Endometrial microvascular endothelial cells (primary cell): ENCODE results near the gene ACOX3. TPM values are rescaled to one million over a fixed set of nuclear protein-coding genes. Genes with fewer than 3 reads are reported as not detected.
"Not testable (repeated sequence)": the region's sequence is repeated elsewhere in the genome, so short reads cannot be mapped to it uniquely, and the experiment has no call there.

ENCODE experiments used
- in situ Hi-C: cut with HindIII; loops from 2 replicates; pipeline ENCODE4 v1.10.0; 2017; ENCODE audit warnings: low sequenced_read_pairs, low pct_unique_long_range_greater_than_20kb; ENCODE audit errors: inconsistent ontology term
- total RNA-seq: library from RNA; depleted of rRNA; stranded (reverse); fragments of >200 nt; gene quantifications from one replicate; pipeline ENCODE4 v1.2.3, GENCODE V29; 2015; ENCODE audit errors: inconsistent ontology term

Gene ACOX3
- total RNA-seq, 1 donor from 2014 or later, result 26.0 TPM

GRCh38 chr4:8439168-8439567, 1.4 kb downstream of the ACOX3 start:
- in situ Hi-C loops, result no loop called here

- in situ Hi-C loops, result no loop called here
Measured at GRCh38 chr4:8438743-8439142, 1.8 kb downstream of the ACOX3 start.

GRCh38 chr4:8437281-8437680, 3.2 kb downstream of the ACOX3 start:
- in situ Hi-C loops, result no loop called here

GRCh38 chr4:8435656-8436121, 4.8 kb downstream of the ACOX3 start:
- in situ Hi-C loops, result no loop called here

- in situ Hi-C loops, result no loop called here
Measured at GRCh38 chr4:8434251-8435073, 6.1 kb downstream of the ACOX3 start.

- in situ Hi-C loops, result no loop called here
Measured at GRCh38 chr4:8433136-8433535, 7.4 kb downstream of the ACOX3 start.

- in situ Hi-C loops, result no loop called here
Measured at GRCh38 chr4:8431553-8431952, 9.0 kb downstream of the ACOX3 start.

GRCh38 chr4:8428288-8429097, 12.0 kb downstream of the ACOX3 start:
- in situ Hi-C loops, result no loop called here

- in situ Hi-C loops, result no loop called here
Measured at GRCh38 chr4:8427761-8428287, 12.7 kb downstream of the ACOX3 start.

- in situ Hi-C loops, result no loop called here
Measured at GRCh38 chr4:8427262-8427661, 13.3 kb downstream of the ACOX3 start.

GRCh38 chr4:8422786-8423185, 17.7 kb downstream of the ACOX3 start:
- in situ Hi-C loops, result no loop called here

- in situ Hi-C loops, result no loop called here
Measured at GRCh38 chr4:8422327-8422726, 18.2 kb downstream of the ACOX3 start.

GRCh38 chr4:8420151-8420550, 20.4 kb downstream of the ACOX3 start:
- in situ Hi-C loops, result not testable (repeated sequence)

GRCh38 chr4:8419222-8420041, 21.1 kb downstream of the ACOX3 start:
- in situ Hi-C loops, result no loop called here

- in situ Hi-C loops, result no loop called here
Measured at GRCh38 chr4:8417071-8417614, 23.4 kb downstream of the ACOX3 start.

- in situ Hi-C loops, result no loop called here
Measured at GRCh38 chr4:8414377-8414776, 26.1 kb downstream of the ACOX3 start.

- in situ Hi-C loops, result no loop called here
Measured at GRCh38 chr4:8412288-8412687, 28.2 kb downstream of the ACOX3 start.

GRCh38 chr4:8411351-8412180, 29.0 kb downstream of the ACOX3 start:
- in situ Hi-C loops, result no loop called here
